ENCODE results near the gene TPK1.

Gene TPK1

DNA sequence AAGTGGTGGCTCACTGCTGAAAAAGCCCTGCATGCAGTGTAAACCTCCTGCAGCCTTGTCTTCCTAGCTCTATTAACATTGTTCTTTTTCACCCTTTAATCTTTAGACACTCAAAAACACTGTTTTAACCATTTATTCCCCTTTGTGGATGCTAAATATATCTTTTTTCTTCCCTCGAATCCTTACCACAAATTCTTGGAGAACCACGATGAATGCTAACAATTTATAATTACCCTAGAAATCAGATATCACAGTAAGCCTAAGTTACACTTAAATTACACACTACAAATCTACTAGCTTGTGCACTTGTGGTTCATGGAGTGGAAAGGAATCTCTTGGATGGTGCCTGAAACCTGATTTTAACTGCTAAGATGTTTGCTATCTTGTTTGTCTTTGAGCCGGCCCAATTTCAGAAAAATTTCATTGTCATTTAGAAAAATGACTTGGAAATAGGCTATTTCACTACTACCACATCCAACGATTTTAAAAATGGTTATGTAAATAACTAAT, 307.3 kb downstream of the TPK1 start:
- DNase-seq (ENCODE audit: low spot score): no peak

DNA sequence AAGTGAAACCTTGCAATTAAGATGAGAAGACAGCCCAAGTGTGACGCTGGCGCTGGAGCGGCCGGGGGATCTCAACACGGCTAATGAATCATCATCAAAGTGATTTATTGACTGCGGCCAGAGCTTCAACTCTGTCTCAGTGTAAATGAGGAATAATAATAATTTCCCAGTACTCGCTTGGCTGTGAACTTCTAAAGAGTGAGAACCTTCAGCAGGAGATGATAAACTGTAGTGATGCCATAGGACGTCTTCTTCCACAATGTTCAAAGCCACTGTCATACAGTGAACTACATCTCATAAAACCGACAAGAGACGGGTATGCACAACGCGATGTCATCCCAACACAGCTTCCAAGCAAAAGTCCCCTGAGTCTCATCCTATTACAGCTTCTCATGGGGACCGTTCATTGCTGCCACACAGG, 308.8 kb downstream of the TPK1 start:
- DNase-seq (ENCODE audit: low spot score): no peak

DNA sequence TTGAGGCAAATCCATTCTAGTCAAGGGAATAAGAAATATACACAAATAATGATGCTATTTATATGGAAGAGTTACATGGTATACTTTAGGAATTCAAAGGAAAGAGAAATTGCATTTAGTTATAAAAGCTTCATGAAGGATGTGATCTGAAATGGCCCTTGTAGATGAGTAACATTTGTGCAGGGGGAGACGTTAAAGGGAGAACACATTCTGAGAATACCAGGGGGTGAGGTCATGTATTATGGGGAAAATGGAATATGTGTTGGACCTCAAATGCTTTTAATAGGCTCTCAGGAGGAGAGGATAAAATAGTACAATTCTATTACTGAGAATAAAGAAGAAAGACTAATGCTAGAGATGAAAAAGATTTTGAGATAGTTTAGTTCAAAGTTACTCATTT, 309.9 kb downstream of the TPK1 start:
- no peak for DNase-seq (ENCODE audit: low spot score)

DNA sequence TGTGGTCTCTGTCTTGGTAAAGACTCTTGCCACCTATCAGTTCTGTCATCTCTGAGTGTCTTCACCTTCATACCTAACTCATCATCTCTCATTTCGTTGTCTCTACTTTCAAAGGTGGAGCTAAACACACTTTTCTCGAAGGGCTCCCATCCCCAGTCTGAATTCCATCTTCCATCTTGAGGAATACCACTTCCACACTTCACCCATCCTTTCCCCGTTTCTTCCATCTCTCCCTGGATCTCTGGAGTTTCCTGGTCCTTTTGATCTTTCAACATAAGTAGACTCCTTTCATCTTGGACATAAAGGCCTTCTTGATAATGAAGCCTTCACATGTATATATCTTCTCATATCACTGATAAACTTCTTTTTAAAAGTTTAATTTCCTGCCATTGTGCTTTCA, 311.6 kb downstream of the TPK1 start:
- no peak for DNase-seq (ENCODE audit: low spot score)

DNA sequence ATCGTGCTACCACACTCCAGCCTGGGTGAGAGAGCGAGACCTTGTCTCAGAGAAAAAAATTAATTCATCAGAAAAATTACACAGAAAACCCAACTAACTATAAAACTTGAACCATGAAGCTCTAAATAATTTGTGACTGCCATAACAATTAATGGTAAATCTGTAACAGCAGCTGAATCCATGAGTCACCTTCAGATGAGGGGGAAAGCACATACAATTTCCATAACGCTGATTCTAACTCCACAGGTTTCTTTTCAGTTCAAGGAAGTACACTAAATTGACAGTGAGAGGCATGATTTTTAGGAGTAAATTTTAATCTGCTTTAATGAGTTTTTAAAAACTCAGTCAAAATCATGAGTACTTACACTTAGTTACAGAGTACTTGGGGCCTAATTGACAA, 312.2 kb downstream of the TPK1 start:
- DNase-seq (ENCODE audit: low spot score): no peak

DNA sequence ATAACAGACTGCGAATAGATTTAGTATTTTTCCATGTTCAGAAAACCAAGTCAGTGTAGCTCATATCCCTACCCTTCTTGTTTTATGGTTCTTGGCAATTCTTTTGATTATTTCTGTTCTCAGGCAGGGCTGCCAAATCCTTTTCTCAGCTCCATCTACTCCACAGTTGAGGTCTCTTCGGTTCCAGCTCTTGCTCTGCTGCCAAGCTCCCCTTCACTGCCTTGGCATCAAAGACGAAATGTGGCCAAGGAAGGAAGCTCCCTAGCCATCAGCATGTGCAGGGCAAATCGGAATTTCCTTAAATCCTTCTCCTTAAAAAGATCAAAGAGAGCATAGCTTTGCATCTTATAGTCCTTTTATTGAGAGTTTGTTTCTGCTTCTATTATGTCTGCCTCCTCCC, 315.9 kb downstream of the TPK1 start:
- no peak for DNase-seq (ENCODE audit: low spot score)

DNA sequence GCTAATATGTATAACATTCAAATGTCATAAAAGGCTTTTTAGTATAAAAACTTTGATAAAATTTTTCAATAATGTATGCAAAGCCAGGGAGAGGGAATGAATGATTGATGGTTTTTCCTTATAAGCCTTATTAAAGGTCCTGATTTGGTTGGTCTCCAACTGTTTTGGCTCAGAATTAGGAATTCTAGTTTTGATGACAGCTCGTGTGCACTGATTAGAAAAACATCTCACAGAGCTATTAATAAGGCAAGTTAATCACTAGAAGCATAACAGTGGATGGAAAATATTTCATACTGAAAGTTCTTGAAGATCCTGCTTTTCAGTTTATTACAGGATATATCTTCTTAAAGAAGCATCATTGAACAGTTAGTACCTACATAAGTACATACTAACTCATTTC, 317.5 kb downstream of the TPK1 start:
- DNase-seq (ENCODE audit: low spot score): no peak

DNA sequence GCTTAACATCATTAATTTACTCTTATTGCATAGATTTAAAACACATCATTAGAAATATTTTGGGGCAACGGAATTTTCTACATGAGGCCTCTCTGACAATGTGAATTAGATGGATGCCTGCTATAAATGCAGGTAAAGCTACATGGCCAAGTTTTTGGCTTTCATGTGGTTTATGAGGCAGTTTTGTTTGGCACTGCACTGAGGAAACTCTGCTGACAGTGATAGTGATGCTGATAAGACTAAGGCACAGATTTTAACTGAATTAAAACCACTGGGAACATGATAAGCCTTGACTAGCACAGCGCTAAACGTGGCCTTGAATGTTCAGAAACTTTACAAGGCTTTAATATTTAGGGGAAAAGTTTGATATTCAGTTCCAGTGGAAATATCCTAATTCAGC, 318.1 kb downstream of the TPK1 start:
- DNase-seq (ENCODE audit: low spot score): no peak

DNA sequence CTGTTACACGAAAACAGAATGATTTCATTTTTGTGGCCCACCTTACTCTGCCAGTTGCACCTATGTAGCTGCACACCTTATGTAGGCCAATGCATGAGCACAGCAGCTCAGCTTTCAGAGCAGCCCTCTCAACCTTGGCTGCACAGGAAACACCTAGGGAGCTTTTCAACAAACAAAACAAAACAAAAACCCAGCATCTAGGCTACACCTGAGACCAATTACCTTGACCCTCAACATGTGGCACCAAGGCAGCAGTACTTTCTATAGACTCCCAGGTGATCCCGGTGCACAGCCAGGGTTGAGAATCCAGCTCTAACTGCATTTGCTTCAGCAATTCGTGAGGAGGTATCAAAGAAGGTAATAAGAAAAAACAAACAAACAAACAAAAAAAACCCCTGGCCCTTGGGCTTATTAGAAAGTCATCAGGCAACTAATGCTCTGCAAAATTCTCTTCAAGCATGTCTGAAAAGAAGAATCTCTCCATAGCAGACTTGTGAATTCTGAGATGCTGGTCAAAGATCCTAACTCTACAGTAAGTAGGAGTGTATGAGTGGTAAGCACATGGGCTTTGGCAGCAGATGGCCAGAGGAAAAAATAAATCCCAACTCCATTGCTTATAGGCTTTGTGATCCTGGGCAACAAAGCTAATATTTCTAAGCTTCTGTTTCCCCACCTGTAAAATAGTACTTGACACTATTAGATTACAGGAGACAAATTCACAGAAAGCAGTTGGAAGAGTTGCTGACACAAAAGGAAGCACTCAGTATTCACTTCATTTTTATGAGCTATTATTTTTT, 318.9 kb downstream of the TPK1 start:
- no peak for DNase-seq (ENCODE audit: low spot score)

DNA sequence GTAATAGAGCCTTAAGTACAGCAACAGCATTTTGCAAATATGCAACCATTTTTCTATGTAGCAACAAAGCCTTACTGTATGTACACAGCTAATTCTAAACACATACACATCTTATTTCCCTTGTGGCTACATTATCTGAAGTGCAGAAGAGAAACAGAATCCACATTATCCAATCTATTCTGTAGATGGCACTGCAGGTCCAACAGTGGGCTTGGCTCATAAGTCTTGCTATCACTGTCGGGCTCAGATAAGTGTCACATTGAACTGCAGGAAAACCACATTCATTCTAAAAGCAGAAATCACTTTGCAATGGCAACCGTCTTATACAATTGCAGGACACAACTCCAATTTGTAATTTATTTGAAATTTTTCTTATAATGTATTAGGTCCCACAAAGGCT, 322.5 kb downstream of the TPK1 start:
- DNase-seq (ENCODE audit: low spot score): peak; percentile 72

DNA sequence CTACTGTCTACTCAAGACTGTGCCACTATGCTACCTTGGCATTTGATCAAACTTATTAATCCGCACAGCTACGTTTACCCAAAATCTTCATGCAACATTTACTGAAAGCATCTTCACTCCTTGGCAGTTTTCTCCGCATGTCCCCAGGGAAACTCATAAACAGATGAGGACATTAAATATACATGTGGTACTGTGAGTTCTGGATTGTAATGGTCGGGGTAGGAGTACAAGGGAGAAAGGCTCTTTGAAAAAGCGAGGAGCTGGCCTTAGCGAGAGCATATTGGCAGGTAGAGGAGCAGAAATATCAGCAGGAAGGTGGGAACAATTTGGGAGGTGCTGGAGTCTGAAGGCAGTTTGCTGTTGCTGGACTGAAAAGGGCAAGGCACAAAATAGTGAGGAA, 325.2 kb downstream of the TPK1 start:
- DNase-seq (ENCODE audit: low spot score): no peak

DNA sequence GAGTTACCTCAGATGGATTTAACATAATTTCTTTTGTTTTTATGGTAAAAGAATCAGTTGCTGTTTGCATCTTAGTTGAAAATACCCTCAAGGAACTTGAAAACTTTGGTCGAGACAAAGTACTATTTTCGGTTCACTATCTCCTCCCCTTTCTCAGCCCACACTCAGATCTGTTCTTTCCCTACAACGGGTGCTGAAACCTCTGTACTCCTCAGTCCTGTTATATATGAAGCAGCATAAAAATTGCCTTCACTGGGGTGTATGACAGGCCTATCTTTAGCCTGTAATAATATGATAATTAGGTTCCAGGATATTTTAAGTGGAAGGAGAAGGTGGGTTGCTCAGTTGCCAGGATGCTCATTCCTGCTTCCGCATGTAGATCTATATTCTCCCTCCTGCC, 327.2 kb downstream of the TPK1 start:
- DNase-seq (ENCODE audit: low spot score): no peak

DNA sequence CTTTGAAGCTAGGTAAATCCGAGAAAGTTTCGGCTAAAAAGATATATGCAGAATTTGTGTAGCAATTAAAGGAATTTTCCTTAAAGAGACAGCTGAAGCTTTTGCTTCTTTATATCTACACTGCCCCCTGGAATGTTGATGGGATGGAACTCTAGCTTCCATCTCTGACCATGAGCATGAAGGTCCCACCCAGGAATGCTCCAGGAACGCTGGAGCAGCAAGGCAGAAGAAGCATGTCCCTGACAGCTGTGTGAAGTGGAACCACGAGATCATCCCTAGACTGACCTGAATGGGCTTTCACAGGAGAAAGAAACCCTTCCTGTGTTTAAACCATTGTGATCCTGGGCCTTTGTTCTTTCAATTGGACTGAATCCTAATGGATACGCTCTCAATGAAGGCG, 332.6 kb downstream of the TPK1 start:
- no peak for DNase-seq (ENCODE audit: low spot score)

DNA sequence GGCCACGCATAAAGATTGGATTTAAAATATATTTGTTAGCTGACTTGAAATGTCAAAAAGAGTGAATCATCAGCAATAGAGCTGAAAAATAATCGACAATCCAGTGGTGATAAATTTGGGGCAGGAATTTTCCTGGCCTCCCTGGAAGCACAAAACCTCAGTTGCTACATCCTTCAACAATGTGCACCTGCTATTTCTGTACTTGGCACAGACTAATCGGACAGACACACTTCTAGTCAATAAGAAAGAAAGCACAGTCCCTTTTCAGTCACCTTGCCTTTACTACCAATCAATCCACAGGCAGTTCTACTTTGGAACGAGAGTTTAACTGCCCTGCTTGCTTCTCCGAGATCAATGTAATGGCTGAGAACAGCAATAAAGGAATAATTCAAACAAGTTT, 335.6 kb downstream of the TPK1 start:
- no peak for DNase-seq (ENCODE audit: low spot score)

DNA sequence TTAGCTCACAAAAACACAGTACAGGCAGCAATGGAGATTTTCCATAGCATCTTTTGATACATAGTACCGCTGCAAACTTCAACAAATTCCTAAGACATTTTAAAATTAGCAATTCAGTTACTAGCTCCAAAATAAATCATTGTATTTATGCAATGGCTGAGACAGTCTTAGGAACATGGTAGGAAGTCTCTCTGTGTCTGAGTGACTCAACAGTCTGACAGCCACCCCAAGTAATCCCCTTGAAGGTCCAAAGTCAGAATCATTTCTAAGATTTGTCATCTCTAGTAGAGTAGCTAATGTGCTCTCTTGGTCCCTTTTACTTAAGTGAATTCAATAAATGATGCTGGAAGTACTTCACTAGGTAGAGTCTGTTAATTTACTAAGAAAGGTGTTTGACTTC, 338.6 kb downstream of the TPK1 start:
- peak; percentile 49 for DNase-seq (ENCODE audit: low spot score)

DNA sequence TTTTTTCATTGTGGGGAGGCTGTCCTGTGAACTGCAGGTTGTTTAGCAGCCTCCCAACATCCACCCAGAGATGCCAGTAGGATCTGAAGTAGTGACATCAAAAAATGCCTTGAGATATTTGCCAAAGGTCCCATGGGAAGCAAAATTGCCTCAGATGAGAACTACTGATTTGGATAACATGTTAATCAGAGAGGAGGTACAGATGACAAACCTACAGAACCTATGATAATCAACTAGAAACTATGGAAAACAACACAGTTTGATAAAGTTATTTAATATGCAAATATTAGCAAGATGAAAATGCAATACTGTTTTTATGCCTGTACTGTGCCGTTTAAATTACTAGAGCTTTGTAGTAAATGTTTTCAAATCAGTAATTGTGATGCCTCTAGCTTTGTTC, 341.5 kb downstream of the TPK1 start:
- DNase-seq (ENCODE audit: low spot score): no peak

DNA sequence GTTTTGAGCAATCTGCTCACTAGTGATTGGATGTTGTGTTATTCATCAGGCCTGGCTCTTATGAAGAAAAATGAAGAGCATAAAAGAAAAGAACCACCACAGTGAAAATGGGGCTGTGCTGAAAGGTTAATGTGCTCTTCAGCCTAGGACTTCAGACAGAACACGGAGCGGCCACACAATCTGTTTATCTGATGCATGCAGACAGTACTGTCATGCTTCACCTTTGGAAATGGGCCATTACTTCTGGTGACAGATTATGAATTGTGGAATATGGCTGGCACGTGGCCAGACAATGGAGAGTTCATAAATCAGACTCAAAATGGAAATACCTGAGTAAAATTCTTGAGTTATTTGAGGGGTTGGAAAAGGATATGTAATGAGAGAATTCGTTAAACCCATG, 346.3 kb downstream of the TPK1 start:
- DNase-seq (ENCODE audit: low spot score): no peak

DNA sequence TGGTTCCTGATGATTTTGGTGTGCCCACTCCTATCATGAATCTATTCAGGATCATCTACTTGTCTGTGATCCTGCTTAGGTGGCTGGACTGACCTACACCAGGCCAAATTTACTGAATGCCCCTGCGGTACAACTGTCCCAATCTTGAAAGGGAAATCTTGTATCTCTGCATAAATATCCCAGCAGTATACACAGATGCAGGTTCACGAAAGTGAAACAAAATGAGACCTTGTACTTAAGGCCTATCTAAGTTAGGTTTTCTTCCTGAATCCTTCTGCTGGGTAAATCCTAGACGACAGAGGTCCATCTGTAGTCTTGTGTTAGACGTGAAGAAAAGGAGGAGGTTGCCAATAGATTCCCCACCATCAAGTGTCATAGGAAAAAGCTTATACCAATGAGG, 346.9 kb downstream of the TPK1 start:
- DNase-seq (ENCODE audit: low spot score): no peak

DNA sequence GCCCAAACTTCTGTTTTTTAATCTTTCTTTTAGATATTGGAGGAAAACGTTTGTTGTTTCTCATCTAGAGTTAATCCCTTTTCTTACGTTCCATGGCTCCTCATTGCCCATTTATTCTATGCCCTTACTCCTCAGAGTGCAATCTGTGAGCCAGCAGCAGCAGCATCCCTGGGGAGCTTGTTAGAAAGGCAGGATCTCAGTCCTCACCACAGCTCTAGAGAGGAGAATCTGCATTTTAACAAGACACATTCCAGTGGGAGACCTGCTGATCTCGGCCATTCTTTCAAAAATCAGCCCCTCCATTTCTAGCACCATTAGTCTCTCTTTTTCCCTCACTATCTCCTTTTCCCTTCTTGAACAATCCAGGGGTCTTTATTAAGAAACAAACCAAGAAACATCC, 348.0 kb downstream of the TPK1 start:
- DNase-seq (ENCODE audit: low spot score): no peak

DNA sequence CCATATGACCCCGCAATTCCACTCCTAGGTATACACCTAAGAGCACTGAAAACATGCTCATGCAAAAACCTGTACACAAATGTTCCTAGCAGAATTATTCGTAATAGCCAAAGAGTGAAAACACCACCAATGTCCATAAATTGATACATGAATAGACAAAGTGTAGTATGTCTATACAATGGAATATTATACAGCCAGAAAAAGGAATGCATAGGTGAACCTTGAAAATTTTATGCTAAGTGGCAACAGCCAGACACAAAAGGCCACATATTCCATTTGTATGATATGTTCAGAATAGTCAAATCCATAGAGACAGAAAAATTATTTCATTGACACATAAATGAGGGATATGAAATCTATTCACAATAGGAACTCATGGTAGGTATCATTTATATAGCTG, 351.4 kb downstream of the TPK1 start:
- no peak for DNase-seq (ENCODE audit: low spot score)

DNA sequence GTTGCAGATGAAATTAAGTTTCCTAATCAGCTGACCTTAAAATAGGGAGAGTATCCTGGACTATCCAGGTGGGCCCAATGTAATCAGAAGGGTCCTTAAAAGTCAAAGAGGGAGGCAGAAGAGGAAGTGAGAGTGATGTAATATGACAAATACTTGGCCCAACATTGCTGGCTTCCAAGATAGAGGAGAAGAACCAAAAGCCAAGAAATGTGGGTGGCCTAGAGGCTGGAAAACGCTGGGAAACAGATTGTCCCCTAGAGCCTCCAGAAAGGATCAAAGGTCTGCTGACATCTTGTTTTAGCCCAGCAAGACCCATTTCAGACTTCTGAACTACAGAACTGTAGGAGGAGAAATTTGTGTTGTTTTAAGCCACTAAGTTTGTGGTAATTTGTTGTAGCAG, 352.7 kb downstream of the TPK1 start:
- DNase-seq (ENCODE audit: low spot score): no peak

DNA sequence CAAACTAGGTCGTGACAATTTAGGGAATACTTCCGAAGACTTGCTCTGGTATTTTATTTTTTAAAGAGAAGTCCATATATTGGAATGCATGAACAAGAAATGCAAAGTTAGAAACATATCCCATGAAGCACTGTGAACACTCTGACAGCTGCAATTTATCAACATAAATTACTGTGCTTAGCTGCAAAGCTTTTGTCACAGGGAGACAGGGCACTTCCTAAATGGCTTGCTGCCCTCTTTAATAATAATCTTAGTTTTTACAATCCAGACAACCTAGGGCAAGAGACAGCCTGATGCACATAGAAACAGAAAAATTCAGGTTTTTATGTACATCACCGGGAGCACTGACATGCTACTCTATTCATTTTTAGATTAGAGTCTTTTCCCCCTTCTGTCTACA, 354.0 kb downstream of the TPK1 start:
- no peak for DNase-seq (ENCODE audit: low spot score)

DNA sequence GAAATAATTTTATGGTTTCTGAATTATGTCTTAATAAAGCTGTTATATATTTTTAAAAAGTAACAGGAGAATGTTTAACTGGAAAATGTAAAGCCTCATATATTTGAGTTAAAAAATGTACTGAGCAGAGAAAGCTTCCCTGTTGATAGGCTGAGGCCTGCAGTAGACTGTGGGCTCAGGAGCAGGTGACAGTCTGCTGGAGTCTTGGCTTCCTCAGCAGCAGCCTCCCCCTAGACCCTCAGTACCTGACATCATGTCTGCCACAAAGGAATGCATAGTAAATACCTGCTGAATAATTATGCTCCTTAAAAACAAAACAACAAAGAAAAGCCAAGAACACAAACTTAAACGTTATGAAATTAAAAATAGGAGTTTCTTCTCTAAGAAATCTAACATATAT, 358.5 kb downstream of the TPK1 start:
- DNase-seq (ENCODE audit: low spot score): no peak
